ENCODE data around the gene RPL4. TPM values are rescaled to one million over a fixed set of nuclear protein-coding genes. Genes with fewer than 3 reads are reported as not detected.
A peak's percentile ranks its signal among the peaks of the same experiment; 100 is the strongest.

The RPL4 gene
- polyA plus RNA-seq, 1 donor from 2014 or later, result 3,693 TPM

DNA sequence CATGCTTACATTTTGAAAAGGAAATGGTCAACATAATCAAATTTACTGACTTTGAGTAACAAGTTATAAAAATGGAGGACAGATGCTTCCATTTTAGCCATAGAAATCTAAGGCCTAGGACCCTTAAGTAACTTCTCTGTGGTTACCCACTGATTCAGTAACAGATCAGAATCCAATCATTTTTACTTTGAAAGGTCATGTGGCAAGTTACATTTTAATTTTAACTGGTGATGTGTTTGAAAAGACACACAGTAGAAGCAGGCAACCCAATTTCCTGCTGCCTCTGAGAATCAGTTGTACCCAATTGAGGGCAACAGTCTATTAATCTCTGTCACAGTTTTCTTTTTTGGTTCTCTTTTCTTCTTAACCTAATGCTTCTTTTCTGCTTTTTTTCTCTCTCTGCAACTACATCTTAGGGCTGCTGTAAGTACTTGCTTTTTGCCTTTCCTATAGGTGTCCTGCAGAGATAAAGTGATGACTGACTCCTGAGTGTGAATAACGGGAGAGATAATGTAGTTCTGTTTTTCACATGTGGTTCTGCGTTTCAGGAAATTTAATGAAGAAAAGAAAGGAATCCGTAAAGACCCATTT, 3.7 kb upstream of the RPL4 start:
- Histone ChIP-seq H3K9ac (ENCODE audit: low read length) (no peak overlapping the region), H3F3A (ENCODE audit: insufficient read depth, low read length, poor library complexity, severe bottlenecking) (no peaks in the 10 kb centered on the region), H2AFZ (ENCODE audit: low read depth, low read length) (no peak overlapping the region), H3K9me2 (ENCODE audit: insufficient read depth, low read length) (no peaks in the 10 kb centered on the region), H3K27me3 (ENCODE audit: insufficient read depth, low read depth, low read length) (no peaks in the 10 kb centered on the region), H3K9me3 (ENCODE audit: low read length) (no peaks in the 10 kb centered on the region), H3K4me2 (ENCODE audit: low read length) (no peak overlapping the region), H3K79me2 (replicated peaks; ENCODE audit: insufficient read depth, low read length) (peaks cover 23% of the 10 kb centered on the region), H4K20me1 (ENCODE audit: insufficient read depth) (no peaks in the 10 kb centered on the region), H3K27ac (ENCODE audit: low read length) (no peak overlapping the region), H3K4me3 (ENCODE audit: low read length) (no peak overlapping the region), H3K36me3 (ENCODE audit: insufficient read depth, low read length) (no peaks in the 10 kb centered on the region)
- TF ChIP-seq, protein P1, sequence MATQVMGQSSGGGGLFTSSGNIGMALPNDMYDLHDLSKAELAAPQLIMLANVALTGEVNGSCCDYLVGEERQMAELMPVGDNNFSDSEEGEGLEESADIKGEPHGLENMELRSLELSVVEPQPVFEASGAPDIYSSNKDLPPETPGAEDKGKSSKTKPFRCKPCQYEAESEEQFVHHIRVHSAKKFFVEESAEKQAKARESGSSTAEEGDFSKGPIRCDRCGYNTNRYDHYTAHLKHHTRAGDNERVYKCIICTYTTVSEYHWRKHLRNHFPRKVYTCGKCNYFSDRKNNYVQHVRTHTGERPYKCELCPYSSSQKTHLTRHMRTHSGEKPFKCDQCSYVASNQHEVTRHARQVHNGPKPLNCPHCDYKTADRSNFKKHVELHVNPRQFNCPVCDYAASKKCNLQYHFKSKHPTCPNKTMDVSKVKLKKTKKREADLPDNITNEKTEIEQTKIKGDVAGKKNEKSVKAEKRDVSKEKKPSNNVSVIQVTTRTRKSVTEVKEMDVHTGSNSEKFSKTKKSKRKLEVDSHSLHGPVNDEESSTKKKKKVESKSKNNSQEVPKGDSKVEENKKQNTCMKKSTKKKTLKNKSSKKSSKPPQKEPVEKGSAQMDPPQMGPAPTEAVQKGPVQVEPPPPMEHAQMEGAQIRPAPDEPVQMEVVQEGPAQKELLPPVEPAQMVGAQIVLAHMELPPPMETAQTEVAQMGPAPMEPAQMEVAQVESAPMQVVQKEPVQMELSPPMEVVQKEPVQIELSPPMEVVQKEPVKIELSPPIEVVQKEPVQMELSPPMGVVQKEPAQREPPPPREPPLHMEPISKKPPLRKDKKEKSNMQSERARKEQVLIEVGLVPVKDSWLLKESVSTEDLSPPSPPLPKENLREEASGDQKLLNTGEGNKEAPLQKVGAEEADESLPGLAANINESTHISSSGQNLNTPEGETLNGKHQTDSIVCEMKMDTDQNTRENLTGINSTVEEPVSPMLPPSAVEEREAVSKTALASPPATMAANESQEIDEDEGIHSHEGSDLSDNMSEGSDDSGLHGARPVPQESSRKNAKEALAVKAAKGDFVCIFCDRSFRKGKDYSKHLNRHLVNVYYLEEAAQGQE (IDR thresholded peaks at IDR 0.05; ENCODE audit: borderline replicate concordance), result no peak
- TF ChIP-seq EZH2 (IDR thresholded peaks at IDR 0.05; ENCODE audit: borderline replicate concordance, insufficient read depth, low read length, poor library complexity, severe bottlenecking) (no peak), POLR2AphosphoS5 (IDR thresholded peaks at IDR 0.05) (no peak), EP300 (conservative IDR thresholded peaks at IDR 0.05; ENCODE audit: poor library complexity, severe bottlenecking) (no peak), RAD21 (conservative IDR thresholded peaks at IDR 0.05) (no peak), SMC3 (conservative IDR thresholded peaks at IDR 0.05; ENCODE audit: poor library complexity) (no peak), TAF1 (IDR thresholded peaks at IDR 0.05; ENCODE audit: low read depth) (no peak), MXI1 (conservative IDR thresholded peaks at IDR 0.05; ENCODE audit: poor library complexity, severe bottlenecking) (no peak), CTCF (IDR thresholded peaks at IDR 0.05; ENCODE audit: poor library complexity, severe bottlenecking) (no peak)

DNA sequence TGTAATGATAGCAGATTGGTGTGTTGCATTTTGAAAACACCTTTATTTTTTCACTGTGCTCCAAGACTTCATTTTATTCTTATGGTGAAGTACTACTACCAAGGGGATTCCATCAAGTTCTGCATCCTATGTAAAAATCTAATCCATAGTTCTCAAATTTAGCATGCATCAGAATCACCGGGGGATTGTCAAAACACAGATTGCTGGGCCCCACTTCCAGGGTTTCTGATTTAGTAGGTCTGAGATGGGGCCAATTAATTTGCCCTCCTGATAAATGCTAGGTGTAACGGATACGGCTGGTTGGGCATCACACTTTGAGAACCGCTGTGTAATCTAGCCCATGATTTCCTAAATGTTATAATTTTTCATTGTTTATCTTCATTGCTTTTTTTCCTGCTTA, 1.2 kb upstream of the RPL4 start:
- Histone ChIP-seq H3K27me3 (ENCODE audit: insufficient read depth, low read depth, low read length) (no peaks in the 10 kb centered on the region), H4K20me1 (ENCODE audit: insufficient read depth) (no peaks in the 10 kb centered on the region), H3K9me2 (ENCODE audit: insufficient read depth, low read length) (no peaks in the 10 kb centered on the region), H3K27ac (ENCODE audit: low read length) (peak overlapping the region; percentile 83), H3K4me3 (ENCODE audit: low read length) (peak overlapping the region; percentile 83), H3K9ac (ENCODE audit: low read length) (peak overlapping the region; percentile 84), H3K79me2 (replicated peaks; ENCODE audit: insufficient read depth, low read length) (peaks cover 42% of the 10 kb centered on the region), H3K36me3 (ENCODE audit: insufficient read depth, low read length) (peaks cover 6% of the 10 kb centered on the region), H2AFZ (ENCODE audit: low read depth, low read length) (peak overlapping the region; percentile 96), H3K4me2 (ENCODE audit: low read length) (peak overlapping the region; percentile 90), H3K9me3 (ENCODE audit: low read length) (no peaks in the 10 kb centered on the region), H3F3A (ENCODE audit: insufficient read depth, low read length, poor library complexity, severe bottlenecking) (no peaks in the 10 kb centered on the region)
- TF ChIP-seq RAD21 (conservative IDR thresholded peaks at IDR 0.05), result no peak
- TF ChIP-seq, protein P1 (IDR thresholded peaks at IDR 0.05; ENCODE audit: borderline replicate concordance), result no peak
- TF ChIP-seq CTCF (IDR thresholded peaks at IDR 0.05; ENCODE audit: poor library complexity, severe bottlenecking), result no peak
- TF ChIP-seq SMC3 (conservative IDR thresholded peaks at IDR 0.05; ENCODE audit: poor library complexity), result no peak
- no peak for TF ChIP-seq EZH2 (IDR thresholded peaks at IDR 0.05; ENCODE audit: borderline replicate concordance, insufficient read depth, low read length, poor library complexity, severe bottlenecking)
- no peak for TF ChIP-seq TAF1 (IDR thresholded peaks at IDR 0.05; ENCODE audit: low read depth)
- TF ChIP-seq POLR2AphosphoS5 (IDR thresholded peaks at IDR 0.05), result no peak
- no peak for TF ChIP-seq MXI1 (conservative IDR thresholded peaks at IDR 0.05; ENCODE audit: poor library complexity, severe bottlenecking)
- TF ChIP-seq EP300 (conservative IDR thresholded peaks at IDR 0.05; ENCODE audit: poor library complexity, severe bottlenecking), result no peak

Data from neural cell (in vitro differentiated cells).